Mucosa of rectum (tissue), 2 donors: ENCODE data around the gene GDPD5.

ENCODE experiments used
- H3K27ac ChIP-seq, 2 donors: one replicate each; pipeline ENCODE4 v1.7.0; 2013; ENCODE audit warnings: inconsistent platforms in 2 of 2, low read depth in 2 of 2, low read length in 2 of 2
- H3K27me3 ChIP-seq, 2 donors: one replicate each; pipeline ENCODE4 v1.7.0; 2013; ENCODE audit warnings: low read length in 2 of 2; ENCODE audit not compliant: control insufficient read depth in 2 of 2, insufficient read depth in 2 of 2
- H3K36me3 ChIP-seq, 2 donors: one replicate each; pipeline ENCODE4 v1.7.0; 2013; ENCODE audit warnings: low read length in 2 of 2; ENCODE audit not compliant: control insufficient read depth in 2 of 2, insufficient read depth in 2 of 2
- H3K4me1 ChIP-seq, 2 donors: one replicate each; pipeline ENCODE4 v1.7.0; 2013; ENCODE audit warnings: low read length in 2 of 2, mild to moderate bottlenecking in 1 of 2; ENCODE audit not compliant: control insufficient read depth in 2 of 2, insufficient read depth in 2 of 2
- H3K4me3 ChIP-seq, 2 donors: one replicate each; pipeline ENCODE4 v1.7.0; 2013; ENCODE audit warnings: low read length in 2 of 2
- H3K9ac ChIP-seq, 2 donors: one replicate each; pipeline ENCODE4 v1.7.0; 2013; ENCODE audit warnings: low read length in 2 of 2, low read depth in 1 of 2, mild to moderate bottlenecking in 1 of 2
- H3K9me3 ChIP-seq, 2 donors: one replicate each; pipeline ENCODE4 v1.7.0; 2013; ENCODE audit warnings: low read length in 2 of 2; ENCODE audit not compliant: control insufficient read depth in 2 of 2
- donor health status: healthy.
- donor health status: Normal muscosa, but diverticular disease.

The GDPD5 gene, protein sequence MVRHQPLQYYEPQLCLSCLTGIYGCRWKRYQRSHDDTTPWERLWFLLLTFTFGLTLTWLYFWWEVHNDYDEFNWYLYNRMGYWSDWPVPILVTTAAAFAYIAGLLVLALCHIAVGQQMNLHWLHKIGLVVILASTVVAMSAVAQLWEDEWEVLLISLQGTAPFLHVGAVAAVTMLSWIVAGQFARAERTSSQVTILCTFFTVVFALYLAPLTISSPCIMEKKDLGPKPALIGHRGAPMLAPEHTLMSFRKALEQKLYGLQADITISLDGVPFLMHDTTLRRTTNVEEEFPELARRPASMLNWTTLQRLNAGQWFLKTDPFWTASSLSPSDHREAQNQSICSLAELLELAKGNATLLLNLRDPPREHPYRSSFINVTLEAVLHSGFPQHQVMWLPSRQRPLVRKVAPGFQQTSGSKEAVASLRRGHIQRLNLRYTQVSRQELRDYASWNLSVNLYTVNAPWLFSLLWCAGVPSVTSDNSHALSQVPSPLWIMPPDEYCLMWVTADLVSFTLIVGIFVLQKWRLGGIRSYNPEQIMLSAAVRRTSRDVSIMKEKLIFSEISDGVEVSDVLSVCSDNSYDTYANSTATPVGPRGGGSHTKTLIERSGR

DNA sequence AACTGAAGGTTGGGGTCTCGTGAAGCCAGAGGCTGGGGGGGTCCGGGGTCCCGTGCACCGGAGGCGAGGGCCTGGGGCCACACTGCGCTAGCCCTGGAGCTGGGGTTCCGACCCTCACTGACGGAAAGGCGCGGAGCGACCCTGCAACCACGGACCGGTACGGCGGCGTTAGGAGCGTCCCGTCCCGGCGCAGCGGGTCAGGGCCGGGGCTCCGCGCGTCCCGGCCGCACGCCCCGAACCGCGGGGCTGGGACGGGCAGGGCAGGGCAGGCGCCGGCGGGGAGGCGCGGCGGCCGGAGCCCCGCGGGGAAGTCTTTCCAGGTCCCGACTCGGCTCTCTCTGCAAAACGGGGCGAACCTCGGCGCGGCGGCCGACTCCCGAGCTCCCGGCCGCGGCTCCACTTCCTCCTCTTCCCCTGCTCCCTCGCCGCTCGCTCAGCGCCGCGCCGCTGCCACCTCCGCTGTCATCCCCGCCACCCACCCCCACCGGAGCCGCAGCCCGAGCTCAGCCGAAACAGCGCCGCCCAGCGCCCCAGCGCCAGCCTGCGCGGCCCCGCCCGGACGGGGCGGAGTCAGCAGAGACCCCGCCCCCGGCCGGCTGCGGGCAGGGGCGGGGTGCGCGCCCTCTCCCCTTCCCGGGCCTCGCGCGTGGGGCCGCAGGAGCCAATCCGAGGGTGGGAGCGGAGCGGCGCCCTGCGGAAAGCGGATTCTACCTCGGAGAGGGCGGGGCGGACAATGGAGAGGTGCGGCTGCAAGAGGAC is at the start of gene GDPD5:
TSS of gene GDPD5 (minus strand) at position 509 of the 759 bp plus-strand sequence. CDS start 48,206 bp downstream, outside the sequence.
- H3K4me1 ChIP-seq, result peaks cover 4 to 11% of the 10 kb centered on the region in 2 donors
- no peaks in the 10 kb centered on the region for H3K9me3 ChIP-seq
- H3K4me3 ChIP-seq, result peak within 1 kb of the TSS; percentile 66 to 70
- no peak within 1 kb of the TSS for H3K27ac ChIP-seq
- no peaks in the 10 kb centered on the region for H3K36me3 ChIP-seq
- peaks cover 8 to 10% of the 10 kb centered on the region in 2 donors for H3K27me3 ChIP-seq
- peak within 1 kb of the TSS; percentile 41 to 61 for H3K9ac ChIP-seq

GRCh38 chr11:75574698-75575602 is 49.2 kb upstream of the GDPD5 start:
- Histone ChIP-seq H3K4me3 (no peak overlapping the region), H3K4me1 (peaks cover 0 to 2% of the 10 kb centered on the region in 2 donors), H3K27me3 (no peaks in the 10 kb centered on the region), H3K36me3 (peaks cover 33 to 41% of the 10 kb centered on the region in 2 donors), H3K27ac (no peak overlapping the region), H3K9ac (no peak overlapping the region), H3K9me3 (no peaks in the 10 kb centered on the region)

- Histone ChIP-seq H3K4me3 (no peak overlapping the region), H3K36me3 (peaks cover 46 to 60% of the 10 kb centered on the region in 2 donors), H3K9ac (no peak overlapping the region), H3K9me3 (no peaks in the 10 kb centered on the region), H3K4me1 (peaks cover 0 to 2% of the 10 kb centered on the region in 2 donors), H3K27me3 (no peaks in the 10 kb centered on the region), H3K27ac (no peak overlapping the region)
These were observed 47.0 kb upstream of the GDPD5 start for GRCh38 chr11:75572744-75573143.

GRCh38 chr11:75571625-75572024 is 45.9 kb upstream of the GDPD5 start:
- Histone ChIP-seq H3K27ac (no peak overlapping the region), H3K4me3 (no peak overlapping the region), H3K27me3 (no peaks in the 10 kb centered on the region), H3K9me3 (no peaks in the 10 kb centered on the region), H3K9ac (no peak overlapping the region), H3K36me3 (peaks cover 50 to 70% of the 10 kb centered on the region in 2 donors), H3K4me1 (no peaks in the 10 kb centered on the region)

GRCh38 chr11:75570559-75571139 is 44.9 kb upstream of the GDPD5 start:
- H3K27ac ChIP-seq, result no peak overlapping the region
- H3K4me3 ChIP-seq, result no peak overlapping the region
- no peaks in the 10 kb centered on the region for H3K27me3 ChIP-seq
- H3K36me3 ChIP-seq, result peaks cover 52 to 79% of the 10 kb centered on the region in 2 donors
- no peaks in the 10 kb centered on the region for H3K9me3 ChIP-seq
- peaks cover 0 to 3% of the 10 kb centered on the region in 2 donors for H3K4me1 ChIP-seq
- no peak overlapping the region for H3K9ac ChIP-seq

- peaks cover 52 to 74% of the 10 kb centered on the region in 2 donors for H3K36me3 ChIP-seq
These were observed 43.0 kb upstream of the GDPD5 start for GRCh38 chr11:75568616-75569219.

GRCh38 chr11:75567971-75568370 is 42.2 kb upstream of the GDPD5 start:
- Histone ChIP-seq H3K4me3 (no peak overlapping the region), H3K36me3 (peaks cover 46 to 67% of the 10 kb centered on the region in 2 donors), H3K9ac (no peak overlapping the region), H3K4me1 (peaks cover 5 to 19% of the 10 kb centered on the region in 2 donors), H3K9me3 (no peaks in the 10 kb centered on the region), H3K27me3 (no peaks in the 10 kb centered on the region), H3K27ac (no peak overlapping the region)

More at GRCh38 chr11:75568616-75569219, 43.0 kb upstream of the GDPD5 start:
- H3K9ac ChIP-seq, result no peak overlapping the region
- H3K4me3 ChIP-seq, result no peak overlapping the region
- H3K4me1 ChIP-seq, result peaks cover 0 to 12% of the 10 kb centered on the region in 2 donors
- no peaks in the 10 kb centered on the region for H3K9me3 ChIP-seq
- no peaks in the 10 kb centered on the region for H3K27me3 ChIP-seq
- H3K27ac ChIP-seq, result no peak overlapping the region

- no peak overlapping the region for H3K27ac ChIP-seq
- peaks cover 8 to 21% of the 10 kb centered on the region in 2 donors for H3K4me1 ChIP-seq
- H3K36me3 ChIP-seq, result peaks cover 36 to 56% of the 10 kb centered on the region in 2 donors
These were observed 41.1 kb upstream of the GDPD5 start for GRCh38 chr11:75566763-75567279.

More at GRCh38 chr11:75566763-75567279, 41.1 kb upstream of the GDPD5 start:
- H3K9me3 ChIP-seq, result no peaks in the 10 kb centered on the region
- H3K27me3 ChIP-seq, result no peaks in the 10 kb centered on the region
- no peak overlapping the region for H3K4me3 ChIP-seq
- H3K9ac ChIP-seq, result no peak overlapping the region
